ENCODE measurements around the gene IFT20. TPM values are rescaled to one million over a fixed set of nuclear protein-coding genes. Genes with fewer than 3 reads are reported as not detected.

The IFT20 gene
- total and polyA plus RNA-seq, 9 of the 15 experiments (the other 6 are each of a cell fraction or from before 2014, with no cell fraction given) = 11.2 to 38.6 (median 20.1) TPM

DNA sequence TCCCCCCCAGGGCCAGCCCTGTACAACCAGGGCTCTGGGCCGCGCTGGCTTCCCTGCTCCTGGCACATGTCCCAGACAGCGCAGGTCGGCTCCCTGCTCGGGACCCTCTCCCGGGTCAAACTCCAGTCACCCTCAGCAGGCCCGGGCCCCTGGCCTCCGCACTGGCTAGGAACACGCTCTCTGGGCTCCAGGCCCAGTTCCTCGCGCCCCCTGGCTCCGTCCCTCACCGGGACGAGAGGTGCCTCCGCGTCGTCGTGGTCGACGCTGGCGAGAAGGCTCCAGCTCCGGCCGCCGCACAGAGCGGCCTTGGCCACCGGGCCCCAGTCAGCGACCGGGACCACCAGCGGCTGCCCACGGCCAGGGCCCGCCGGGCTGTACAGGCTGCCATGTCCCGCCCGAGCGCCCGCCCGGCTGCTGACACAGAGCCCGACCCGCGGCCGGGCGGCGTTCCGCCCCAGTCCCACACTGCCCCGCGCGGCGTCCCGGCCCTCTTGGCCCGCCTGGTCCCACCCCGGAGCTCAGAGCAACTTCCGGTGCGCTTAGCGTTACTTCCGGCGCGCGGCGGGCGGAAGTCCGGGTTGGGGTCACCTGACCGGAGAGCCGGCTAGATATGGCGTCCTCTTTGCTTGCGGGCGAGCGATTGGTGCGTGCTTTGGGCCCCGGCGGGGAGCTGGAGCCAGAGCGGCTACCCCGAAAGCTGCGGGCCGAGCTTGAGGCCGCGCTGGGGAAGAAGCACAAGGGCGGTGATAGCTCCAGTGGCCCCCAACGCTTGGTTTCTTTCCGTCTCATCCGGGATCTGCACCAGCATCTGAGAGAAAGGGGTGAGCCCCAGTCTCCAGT is 22.0 kb upstream of the IFT20 start, which contains the start of gene POLDIP2 (continued):
- TF ChIP-seq TSHZ1 (CRISPR knock-in tag; IDR thresholded peaks at IDR 0.05) = 0 out of 2 replicates have a peak, but pooled peaks have one; percentile 6
- TF ChIP-seq ZEB2 (IDR thresholded peaks at IDR 0.05) = no peak
- TF ChIP-seq POLR2B (IDR thresholded peaks at IDR 0.05; ENCODE audit: low read depth, partially characterized antibody) = peak; percentile 60
- no peak for TF ChIP-seq ZNF766 (CRISPR knock-in tag; conservative IDR thresholded peaks at IDR 0.05)
- TF ChIP-seq MLX (CRISPR knock-in tag; conservative IDR thresholded peaks at IDR 0.05) = no peak
- no peak for TF ChIP-seq PHF21A (IDR thresholded peaks at IDR 0.05; ENCODE audit: borderline replicate concordance, low read depth)
- TF ChIP-seq SMARCC2 (IDR thresholded peaks at IDR 0.05; ENCODE audit: low read depth) = no peak
- TF ChIP-seq HINFP (tag; conservative IDR thresholded peaks at IDR 0.05; ENCODE audit: low read depth) = no peak
- TF ChIP-seq FOS (IDR thresholded peaks at IDR 0.05; ENCODE audit: extremely low read depth, insufficient read length) = no peak
- TF ChIP-seq GTF2E2 (tag; IDR thresholded peaks at IDR 0.05) = no peak
- TF ChIP-seq, protein P1, sequence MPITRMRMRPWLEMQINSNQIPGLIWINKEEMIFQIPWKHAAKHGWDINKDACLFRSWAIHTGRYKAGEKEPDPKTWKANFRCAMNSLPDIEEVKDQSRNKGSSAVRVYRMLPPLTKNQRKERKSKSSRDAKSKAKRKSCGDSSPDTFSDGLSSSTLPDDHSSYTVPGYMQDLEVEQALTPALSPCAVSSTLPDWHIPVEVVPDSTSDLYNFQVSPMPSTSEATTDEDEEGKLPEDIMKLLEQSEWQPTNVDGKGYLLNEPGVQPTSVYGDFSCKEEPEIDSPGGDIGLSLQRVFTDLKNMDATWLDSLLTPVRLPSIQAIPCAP (CRISPR knock-in tag; IDR thresholded peaks at IDR 0.05; ENCODE audit: borderline replicate concordance) = no peak
- 0 out of 2 replicates have a peak, but pooled peaks have one; percentile 6 for TF ChIP-seq FOSL1 (tag; conservative IDR thresholded peaks at IDR 0.05)
- no peak for TF ChIP-seq ZNF444 (CRISPR knock-in tag; IDR thresholded peaks at IDR 0.05)
- TF ChIP-seq, protein P2, sequence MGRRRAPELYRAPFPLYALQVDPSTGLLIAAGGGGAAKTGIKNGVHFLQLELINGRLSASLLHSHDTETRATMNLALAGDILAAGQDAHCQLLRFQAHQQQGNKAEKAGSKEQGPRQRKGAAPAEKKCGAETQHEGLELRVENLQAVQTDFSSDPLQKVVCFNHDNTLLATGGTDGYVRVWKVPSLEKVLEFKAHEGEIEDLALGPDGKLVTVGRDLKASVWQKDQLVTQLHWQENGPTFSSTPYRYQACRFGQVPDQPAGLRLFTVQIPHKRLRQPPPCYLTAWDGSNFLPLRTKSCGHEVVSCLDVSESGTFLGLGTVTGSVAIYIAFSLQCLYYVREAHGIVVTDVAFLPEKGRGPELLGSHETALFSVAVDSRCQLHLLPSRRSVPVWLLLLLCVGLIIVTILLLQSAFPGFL (CRISPR knock-in tag; IDR thresholded peaks at IDR 0.05) = peak; percentile 77; the same call in 1 of the 2 replicates
- peak; percentile 55; the same call in 1 of the 2 replicates for TF ChIP-seq KLF1 (tag; IDR thresholded peaks at IDR 0.05)
- TF ChIP-seq JUND (IDR thresholded peaks at IDR 0.05; ENCODE audit: borderline replicate concordance, low read depth, low read length) = no peak; the same call in 1 of the 2 replicates
- no peak; the same call in 2 of the 3 replicates for TF ChIP-seq JUND (tag; IDR thresholded peaks at IDR 0.05; ENCODE audit: borderline replicate concordance, low read depth, low read length)
- peak in 1 of 2 experiments; percentile 96; a peak in 2 of 4 replicates for TF ChIP-seq HDAC1 (IDR thresholded peaks at IDR 0.05)

All from K562 (cell line).